HG02678 (cell line): ENCODE measurements around the gene UNC50.
"Not testable (repeated sequence)": the region's sequence is repeated elsewhere in the genome, so short reads cannot be mapped to it uniquely, and the experiment has no call there.

Source experiments
- ATAC-seq: cut with Tn5 transposase; IDR thresholded peaks from one replicate; pipeline ENCODE4 v1.9.1; 2021; ENCODE audit warnings: mild to moderate bottlenecking, moderate library complexity; ENCODE audit not compliant: unreplicated experiment

Gene UNC50

DNA sequence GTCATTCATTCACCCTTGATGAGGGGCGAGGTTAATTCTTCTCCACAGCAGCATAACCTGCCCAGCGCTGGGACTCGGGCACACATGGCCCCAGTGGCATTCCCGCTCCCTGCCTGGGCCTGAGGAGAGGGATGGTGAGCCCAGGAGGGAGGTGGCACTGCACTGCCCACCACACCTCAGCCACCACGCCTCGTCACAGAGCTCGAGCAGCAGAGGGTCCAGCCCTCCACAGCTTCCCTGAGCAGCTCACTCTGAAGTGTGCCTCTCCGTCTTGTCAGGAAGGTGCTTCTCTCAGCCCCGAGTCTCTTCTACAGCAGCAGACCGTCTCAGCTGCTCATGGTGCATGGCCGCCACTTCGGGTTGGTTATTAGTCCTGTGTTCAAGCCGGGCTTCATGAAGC is 35.0 kb upstream of the UNC50 start:
- no peak for ATAC-seq

DNA sequence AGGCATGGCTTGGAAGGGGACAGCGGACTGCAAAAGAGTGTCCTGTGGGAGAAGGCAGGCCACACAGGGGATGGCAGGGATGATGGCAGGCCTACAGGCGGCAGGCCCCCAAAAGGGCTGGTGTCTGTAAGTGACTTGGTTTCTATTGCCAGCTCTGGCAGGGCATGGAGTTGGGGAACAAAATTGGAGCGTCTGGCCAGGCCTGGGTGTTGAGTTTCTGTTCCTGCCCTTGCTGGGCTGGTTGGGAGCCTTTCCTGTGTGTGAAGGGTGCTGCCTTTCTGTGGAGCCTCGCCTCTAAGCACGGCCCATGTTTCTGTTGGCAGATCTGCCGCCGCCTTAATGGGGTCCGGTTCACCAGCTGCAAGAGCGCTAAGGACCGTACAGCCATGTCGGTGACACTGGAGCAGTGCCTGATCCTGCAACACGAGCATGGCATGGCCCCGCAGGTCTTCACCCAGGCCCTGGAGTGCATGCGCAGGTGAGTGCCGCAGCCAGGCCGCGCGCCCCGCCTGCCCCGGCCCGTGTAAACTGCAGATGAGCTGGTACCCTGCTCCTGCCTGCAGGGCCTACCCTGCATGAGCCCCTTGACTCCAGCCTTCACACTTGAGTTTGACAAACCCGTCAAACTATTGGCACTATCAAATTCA is 31.6 kb upstream of the UNC50 start:
- no peak for ATAC-seq

DNA sequence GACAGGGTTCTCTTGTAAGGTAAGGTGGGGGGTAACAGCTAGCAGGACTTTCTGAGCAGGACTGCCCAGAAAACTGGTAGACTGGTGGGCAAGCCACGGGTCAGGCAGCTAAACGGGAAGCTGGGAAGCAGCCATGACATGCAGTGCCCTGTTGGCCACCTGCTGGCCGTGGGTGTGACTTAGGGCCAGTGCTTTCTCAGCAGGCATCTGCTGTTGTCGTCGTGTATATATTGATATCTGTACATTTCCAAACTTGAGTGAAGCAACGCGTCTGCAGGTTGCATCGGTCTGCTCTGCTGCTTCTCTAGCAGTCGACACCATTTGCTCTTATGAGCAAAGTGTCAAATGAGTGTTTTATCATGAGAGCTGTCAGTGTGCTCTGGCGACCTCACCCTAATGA is 31.1 kb upstream of the UNC50 start:
- no peak for ATAC-seq

DNA sequence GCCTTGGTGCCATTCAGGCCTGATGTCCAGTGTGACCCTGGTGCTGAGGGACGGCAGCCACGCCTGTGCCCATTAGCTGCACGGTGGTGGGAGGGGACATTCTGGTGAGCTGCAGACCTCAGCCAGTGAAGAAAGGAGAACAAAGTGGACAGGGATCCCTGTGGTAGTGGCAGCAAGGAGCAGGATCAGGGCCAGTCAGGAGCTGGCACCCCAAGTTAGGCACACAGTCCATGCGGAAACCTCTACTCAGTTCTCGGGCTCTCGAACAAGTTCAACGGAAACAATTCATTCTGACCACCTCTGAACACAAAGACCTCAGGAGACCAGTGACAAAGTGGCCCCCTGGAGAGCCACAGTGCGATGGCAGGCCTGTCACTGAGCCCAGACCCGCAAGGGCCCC is 30.2 kb upstream of the UNC50 start:
- no peak for ATAC-seq

DNA sequence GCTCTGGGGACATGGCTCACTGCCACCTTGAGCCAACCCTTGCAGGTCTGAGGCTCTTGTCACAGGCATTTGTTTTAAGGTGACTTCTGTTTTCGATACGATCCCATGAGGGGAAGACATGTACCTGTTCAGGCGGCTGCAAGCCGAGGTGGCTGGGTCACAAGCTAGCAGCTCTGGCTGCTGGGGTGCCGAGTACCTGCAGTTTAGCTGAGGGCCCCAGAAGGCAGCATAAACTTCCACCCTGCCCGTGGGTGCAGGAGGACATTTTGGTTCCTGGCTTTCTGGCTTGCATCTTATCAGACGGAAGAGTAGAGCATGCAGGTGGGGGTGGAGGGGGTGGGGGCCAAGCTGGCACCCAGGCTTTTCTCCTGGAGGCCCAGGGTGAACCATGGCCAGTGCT is 28.5 kb upstream of the UNC50 start:
- ATAC-seq, result no peak

DNA sequence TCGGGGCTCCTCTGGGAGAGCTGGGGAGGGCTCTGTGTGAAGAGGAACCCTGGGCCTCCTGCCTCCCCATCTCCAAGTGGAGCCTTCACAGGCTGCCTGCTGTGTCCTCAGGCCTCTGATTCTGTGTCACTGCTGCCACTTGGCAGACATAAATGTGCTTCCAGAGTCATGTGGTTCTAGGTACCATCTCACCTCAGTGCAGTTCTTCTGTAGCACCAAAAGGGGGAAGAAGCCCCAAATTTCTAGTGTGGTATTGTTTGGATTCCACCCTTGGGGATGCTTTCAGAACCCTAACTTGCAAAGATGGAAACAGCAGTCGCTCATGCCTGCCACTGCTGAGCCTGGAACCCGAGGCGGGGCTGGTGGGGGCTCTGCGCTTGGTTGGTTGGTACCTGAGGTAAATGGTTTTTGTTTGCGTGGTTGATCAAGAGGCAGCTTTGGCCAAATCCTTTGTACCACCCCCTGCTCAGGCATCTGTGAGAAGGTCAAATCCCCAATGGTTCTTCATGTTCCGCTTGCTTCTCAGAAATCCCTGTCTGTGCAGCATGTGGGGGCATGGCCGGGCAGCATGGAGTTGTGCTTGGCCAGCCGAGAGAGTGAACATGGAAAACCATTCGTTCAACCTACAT is 27.6 kb upstream of the UNC50 start:
- no peak for ATAC-seq

DNA sequence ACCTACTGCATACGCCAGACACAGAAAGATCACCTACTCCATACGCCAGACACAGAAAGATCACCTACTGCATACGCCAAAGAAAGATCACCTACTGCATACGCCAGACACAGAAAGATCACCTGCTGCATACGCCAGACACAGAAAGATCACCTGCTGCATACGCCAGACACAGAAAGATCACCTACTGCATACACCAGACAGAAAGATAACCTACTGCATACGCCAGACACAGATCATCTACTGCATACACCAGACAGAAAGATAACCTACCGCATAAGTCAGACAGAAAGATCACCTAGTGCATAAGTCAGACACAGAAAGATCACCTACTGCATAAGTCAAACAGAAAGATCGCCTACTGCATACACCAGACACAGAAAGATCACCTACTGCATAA is 25.9 kb upstream of the UNC50 start:
- ATAC-seq, result no peak

DNA sequence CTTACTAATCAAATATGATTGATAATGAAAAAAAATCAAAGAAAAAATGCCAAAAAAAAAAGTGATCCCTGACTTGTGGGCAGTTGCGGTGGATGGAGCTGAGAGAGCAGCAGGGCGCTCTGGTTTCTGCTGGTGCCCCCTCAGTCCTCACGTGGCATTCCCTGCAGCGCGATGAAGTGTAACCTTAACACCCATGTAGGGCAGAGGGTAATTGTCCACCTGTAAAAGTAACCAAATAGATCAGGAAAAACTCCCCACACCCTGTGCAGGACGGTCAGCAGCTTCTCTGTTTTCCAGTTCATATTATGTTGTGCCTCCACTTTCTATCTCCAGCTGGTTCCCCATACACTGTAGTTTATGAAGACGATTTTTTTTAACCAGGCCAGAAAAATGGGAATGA is 25.1 kb upstream of the UNC50 start:
- no peak for ATAC-seq

DNA sequence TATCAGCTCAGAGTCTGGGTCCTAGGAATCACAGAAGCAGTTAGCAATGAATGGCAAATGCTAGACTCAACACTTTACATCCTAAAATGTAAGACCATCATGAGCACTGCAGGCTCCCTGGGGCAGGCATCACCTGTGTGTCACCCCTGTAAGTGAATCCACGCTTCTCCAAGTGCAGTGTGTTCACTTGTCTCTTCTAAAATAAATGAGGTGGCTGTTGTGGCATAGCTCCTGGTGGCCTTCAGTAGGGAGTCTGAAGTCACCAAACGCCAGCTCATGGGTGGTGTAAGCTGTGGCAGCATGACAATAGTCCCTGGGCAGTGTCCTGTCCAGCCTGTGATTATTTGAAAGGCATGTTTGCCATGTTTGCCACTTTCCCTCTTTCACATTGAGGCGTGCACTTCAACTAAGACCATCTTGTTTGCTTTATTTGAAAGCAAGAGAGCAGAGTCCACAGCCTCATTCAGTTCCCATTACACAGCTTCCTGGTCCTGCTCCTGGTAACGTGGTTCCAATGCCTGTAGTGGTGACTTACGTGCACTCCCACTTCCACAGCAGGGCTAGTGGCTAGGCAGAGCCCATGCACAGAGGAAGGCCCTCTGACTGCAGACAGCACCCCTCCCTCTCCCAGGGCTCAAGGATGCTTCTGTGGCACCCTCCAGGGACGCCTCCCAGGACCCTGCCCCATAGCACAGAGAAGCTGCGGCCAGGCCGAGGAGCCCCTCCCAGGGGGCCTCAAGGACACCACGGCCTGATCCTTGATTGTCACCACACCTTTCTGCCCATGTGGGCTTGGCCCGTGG is 24.4 kb upstream of the UNC50 start:
- no peak for ATAC-seq

DNA sequence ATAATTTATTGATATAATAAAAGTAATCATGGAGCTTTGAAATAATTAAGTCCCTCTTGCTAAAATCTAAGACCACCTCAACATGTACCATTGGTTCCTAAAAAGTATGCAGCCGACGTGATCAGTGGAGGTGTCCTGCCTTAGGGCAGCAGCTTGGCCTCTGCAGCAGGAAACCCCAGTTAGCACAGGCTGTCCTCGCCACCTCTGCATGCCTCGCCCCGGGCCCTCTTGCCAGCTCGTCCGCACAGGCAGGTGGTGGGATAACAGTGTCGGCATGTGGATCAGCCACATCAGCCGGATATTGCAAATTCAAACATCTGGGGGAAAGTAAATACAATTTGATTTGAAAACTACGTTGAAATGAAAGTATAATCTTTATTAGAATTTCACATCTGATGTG is 23.0 kb upstream of the UNC50 start:
- ATAC-seq, result no peak

DNA sequence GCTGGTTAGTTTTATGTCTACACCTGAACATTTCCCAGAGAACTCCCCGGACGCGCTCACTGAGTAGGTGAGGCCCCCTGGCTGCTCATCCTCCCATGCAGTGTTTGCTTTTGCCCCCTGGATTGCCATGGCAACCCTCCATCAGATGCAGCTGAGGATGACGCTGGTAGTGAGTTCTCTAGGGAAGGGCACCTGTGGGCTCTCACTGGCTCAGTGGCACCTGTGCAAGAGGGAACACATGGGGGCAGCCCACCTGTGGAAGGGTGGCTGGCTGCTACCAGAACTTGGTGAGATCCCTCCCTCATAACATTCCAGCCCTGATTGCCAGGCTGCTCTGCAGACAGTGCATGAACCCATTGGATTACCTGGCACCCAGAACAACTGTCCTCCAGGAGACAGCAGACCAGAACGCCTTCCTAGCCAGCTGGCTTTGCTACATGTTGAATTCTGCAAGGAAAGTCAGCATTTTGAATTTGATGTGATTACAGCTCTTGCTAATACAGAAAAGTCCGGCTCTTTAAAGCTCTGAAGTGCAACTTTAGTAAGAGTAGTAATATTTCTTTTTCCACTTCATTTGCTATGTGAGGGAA is 21.7 kb upstream of the UNC50 start:
- no peak for ATAC-seq

DNA sequence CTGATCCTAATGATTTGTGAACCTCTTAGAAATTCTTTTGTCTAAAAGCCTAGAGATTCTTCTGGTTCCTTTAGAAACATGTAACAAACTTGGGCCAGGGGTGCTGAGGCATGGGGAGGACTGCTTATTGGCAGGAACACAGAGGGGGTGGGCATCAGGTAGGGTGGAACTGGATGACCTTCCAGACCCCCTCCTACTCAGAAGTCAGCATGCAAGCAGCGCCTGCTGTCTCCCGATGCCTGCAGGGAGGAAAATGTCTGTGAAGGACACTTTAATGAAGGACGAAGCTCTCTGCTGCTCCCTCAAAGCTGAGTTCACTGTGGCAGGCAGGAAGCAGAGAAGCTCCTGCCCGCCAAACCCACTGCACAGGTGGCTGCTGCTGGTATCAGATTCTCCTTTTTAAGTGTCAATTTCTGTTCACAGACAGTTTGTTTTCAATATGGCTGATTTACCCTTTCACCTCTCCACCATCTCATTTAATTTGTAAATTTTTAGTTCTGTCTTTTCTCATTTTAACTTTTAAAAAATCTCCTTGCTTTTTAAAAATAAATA is 19.4 kb upstream of the UNC50 start:
- no peak for ATAC-seq

DNA sequence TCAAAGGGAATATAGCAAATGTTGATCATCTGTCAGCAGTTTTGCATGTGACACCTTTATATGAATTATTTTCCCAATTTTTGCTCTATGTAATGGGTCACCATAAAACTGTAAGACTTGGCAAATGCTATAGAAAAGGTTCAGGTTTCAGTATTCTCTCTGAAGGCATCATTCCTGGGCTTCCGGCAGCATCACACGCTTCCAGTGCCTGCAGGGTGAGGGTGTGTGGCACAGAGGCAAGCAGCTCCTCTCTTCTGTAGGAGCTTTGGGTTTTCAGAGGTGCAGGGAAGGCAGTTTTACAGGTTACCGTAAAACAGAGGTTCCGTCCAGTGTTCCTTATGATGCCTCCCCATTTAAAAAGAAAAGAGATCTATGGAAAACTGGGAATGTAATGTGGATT is 18.9 kb upstream of the UNC50 start:
- no peak for ATAC-seq

DNA sequence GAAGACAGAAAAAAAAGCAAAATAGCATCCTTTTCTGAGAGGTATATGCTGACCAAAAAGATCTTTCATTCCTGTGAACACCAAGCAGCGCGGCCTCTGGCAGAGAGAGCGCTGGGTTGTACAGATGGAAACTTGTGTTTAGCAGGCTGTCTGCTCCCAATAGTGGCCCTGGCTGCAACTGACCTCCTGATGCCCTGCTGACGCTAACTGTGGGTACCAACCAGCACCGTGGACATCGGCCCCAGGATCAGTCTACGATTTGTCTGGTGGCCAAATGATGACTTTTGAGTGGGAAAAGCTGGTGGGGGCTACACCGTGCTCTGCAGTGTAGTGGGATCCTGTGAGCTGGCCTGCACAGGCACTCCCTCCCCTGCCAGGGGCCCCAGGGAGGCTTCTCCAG is 15.8 kb upstream of the UNC50 start:
- ATAC-seq, result no peak

DNA sequence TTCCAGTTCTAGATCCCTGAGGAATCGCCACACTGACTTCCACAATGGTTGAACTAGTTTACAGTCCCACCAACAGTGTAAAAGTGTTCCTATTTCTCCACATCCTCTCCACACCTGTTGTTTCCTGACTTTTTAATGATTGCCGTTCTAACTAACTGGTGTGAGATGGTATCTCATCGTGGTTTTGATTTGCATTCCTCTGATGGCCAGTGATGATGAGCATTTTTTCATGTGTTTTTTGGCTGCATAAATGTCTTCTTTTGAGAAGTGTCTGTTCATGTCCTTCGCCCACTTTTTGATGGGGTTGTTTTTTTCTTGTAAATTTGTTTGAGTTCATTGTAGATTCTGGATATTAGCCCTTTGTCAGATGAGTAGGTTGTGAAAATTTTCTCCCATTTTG is 13.7 kb upstream of the UNC50 start:
- ATAC-seq, result not testable (repeated sequence)

DNA sequence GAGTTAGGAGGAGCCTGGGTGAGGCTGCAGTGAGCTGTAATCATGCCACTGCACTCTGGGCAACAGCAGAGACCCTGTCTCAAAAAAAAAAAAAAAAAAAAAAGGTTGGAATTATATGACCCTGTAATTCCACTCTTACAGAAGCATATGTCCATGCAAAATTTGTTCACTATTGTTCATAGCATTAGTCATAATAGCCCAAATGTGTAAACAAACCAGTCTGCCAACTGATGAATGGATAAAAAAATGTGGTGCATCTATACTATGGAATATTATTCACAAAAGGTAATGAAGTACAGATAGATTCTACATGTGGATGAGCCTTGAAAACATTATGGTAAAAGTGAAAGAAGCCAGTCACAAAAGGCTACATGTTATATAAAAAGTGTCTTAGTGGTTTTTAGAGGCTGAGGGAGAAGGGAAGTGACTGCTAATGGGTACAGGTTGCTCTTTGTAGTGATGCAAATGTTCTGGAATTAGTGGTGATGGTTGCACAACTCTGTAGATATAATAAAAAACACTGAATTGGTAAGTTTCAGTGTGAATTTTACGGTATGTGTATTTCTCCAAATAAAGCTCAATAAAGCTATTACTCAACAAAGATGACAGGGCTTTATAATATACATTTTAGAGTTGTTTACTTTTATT is 9.5 kb upstream of the UNC50 start:
- ATAC-seq, result no peak

DNA sequence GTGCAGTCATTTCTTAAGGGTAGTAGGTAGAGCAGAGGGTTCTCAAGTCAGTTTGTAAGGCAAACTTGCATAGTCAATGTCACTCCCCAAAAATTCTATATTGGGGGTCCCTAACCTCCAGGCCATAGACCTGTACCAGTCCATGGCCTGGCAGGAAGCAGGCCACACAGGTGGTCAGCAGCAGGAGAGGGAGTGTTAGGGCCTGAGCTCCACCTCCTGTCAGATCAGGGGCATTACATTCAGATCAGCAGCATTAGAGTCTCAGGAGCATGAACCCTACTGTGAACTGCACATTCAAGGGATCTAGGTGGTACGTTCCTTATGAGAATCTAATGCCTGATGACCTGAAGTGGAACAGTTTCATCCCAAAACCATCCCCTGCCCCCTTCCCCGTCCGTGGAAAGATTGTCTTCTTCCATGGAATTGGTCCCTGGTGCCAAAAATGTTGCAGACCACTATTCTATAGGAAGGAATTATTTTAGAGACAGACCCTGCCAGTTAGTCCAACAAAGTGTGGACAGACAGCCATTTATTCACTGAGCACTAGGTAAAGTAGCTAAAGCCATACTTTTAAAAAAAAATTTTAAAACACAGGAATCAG is 6.8 kb upstream of the UNC50 start:
- peak; percentile 77 for ATAC-seq

DNA sequence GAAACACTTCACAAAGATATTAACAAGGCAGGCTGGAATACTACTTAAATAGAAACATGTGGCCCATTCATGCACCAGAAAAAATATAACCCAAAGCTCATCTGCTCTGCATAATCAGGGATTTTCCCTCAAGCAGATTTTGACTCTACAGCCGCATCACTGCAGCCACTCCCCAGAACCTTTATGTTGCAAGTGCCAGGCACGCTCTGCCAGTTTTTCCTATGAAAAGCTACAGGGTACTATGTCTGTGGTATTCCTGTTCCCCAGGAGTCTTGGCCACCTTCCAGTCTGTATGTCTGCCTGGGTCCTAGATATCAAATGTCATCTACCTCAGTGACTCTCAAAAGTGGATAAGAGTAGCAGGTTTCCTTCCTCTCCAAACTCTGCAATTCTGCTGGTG is 3.8 kb upstream of the UNC50 start:
- no peak for ATAC-seq

DNA sequence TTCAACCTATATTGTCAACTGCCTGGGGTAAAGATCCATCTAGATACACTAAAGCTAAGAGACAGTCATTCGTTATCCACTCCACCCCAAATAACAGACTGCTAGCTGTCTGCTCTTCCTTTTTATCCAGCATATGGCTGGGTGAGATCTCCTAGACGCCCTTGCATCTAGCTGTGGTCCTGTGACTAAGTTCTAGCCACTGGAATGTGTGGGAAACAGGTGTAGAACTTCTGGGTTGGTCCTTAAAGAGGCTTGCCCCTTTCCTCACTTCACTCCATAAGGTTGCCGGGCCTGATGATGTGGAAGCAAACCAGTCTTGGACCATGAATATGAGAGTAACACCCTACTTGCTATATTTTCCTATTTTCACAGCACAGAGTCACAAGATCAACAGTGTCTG is 3.3 kb upstream of the UNC50 start:
- ATAC-seq, result no peak

DNA sequence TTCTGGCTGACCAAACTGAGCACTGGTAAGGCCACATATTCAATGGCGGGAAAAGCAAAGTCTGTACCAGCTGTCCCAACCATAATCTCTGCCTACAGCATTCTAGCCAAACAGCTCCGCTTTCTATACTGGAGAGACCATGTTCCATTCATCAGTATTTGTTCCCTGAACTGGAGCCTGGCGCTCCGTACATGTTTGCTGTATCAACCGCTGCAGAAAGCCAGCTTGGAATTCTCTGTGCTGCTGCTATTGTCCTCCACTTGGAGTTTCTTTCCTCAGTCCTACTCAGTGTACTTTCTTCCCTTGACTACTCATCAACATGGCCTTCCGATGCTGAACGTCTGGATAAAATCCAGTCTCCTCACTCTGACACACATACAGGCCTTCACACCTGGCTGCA is 2.0 kb upstream of the UNC50 start:
- ATAC-seq, result no peak

DNA sequence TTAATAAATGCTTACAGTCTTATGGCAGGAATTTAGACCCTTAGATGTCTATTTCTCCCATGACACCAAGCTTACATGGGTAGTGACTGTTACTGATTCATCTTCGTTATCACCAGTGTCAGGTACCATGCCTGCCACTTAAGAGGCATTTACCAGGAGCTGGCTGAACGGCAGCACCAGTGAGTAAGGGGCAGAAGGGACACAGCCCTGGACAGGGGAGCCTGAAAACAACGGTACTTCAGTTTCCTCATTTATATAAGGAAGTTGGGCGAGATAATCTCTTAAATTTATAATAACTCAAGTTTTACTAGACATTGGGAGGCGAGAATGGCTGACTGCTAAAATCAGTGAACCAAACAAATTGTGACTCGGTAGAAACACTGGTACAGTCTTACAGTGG is 1.3 kb upstream of the UNC50 start:
- ATAC-seq, result no peak
